Right lobe of liver (tissue), 6 donors: ENCODE measurements around the gene ZNF367. TPM values are rescaled to one million over a fixed set of nuclear protein-coding genes. Genes with fewer than 3 reads are reported as not detected.

Experiments used
- ATAC-seq, 4 donors: fragments of 200-7000 bp; cut with Tn5 transposase; one replicate each; pipeline ENCODE4 v1.9.1; 2020; ENCODE audit warnings: mild to moderate bottlenecking in 4 of 4, moderate library complexity in 4 of 4
- DNase-seq, 3 donors: peaks; one replicate each; pipeline ENCODE4 v3.0.0-alpha.2; 2020
- H3K27ac ChIP-seq, 3 donors: fragments of 200-600 bp; one replicate each; pipeline ENCODE4 v1.8.0; 2022
- H3K27me3 ChIP-seq, 2 donors: fragments of 200-600 bp; one replicate each; pipeline ENCODE4 v1.8.0; 2022
- H3K36me3 ChIP-seq, 4 donors: fragments of 200-600 bp; sonication (generic) in 1 of 4; one replicate each; pipeline versions ENCODE4 v1.5.1 to v1.8.0; 2017 to 2022; ENCODE audit warnings: control low read depth in 1 of 4
- H3K4me1 ChIP-seq, 4 donors: fragments of 200-600 bp; sonication (generic) in 1 of 4; one replicate each; pipeline versions ENCODE4 v1.5.1 to v1.8.0; 2017 to 2022; ENCODE audit warnings: control low read depth in 1 of 4
- H3K4me3 ChIP-seq, 3 donors: fragments of 200-600 bp; one replicate each; pipeline ENCODE4 v1.8.0; 2022
- H3K9me3 ChIP-seq, 4 donors: fragments of 200-600 bp; sonication (generic) in 1 of 4; one replicate each; pipeline versions ENCODE4 v1.5.1 to v1.8.0; 2017 to 2022; ENCODE audit warnings: control low read depth in 1 of 4
- CTCF ChIP-seq, 4 donors: fragments of 200-600 bp in 3 of 4; fragments of 450-650 bp in 1 of 4; IDR thresholded peaks; one replicate each; pipeline versions ENCODE4 v1.5.1 to v1.8.0; 2016 to 2022; ENCODE audit warnings: antibody characterized with exemption in 4 of 4, mild to moderate bottlenecking in 2 of 4
- POLR2A ChIP-seq: fragments of 450-650 bp; IDR thresholded peaks from one replicate; pipeline ENCODE4 v1.6.1; 2017; ENCODE audit warnings: antibody characterized with exemption, mild to moderate bottlenecking
- WGBS: methylation state at CpG from one replicate; pipeline ENCODE4 v1.1.6; 2018; ENCODE audit warnings: low coverage, low lambda C conversion rate; ENCODE audit not compliant: insufficient coverage; ENCODE audit errors: missing lambda C conversion rate; 5-methylcytosine and 5-hydroxymethylcytosine counted together
- intact Hi-C, 2 donors: fragments of 100-400 bp; cut with DNase I; formaldehyde crosslinking; loops; one replicate each; pipeline versions ENCODE4 v1.11.2 to v1.14.1; 2022
- total RNA-seq, 6 experiments: library from RNA; depleted of rRNA in 2 of 6; stranded (reverse); fragments of >200 nt in 2 of 6; fragmentation: NEBNext Ultra II Directional in 3 of 6; extraction: Animal tissue kit (Norgen Biotek cat#: 25700) in 3 of 6; gene quantifications; one replicate each; pipeline versions ENCODE4 v1.1.0 to v1.2.4, GENCODE V29; 2016 to 2023
- donor health status: DM: no; HTN: yes; CAD: no.
- donor health status: DM: no; HTN: no; CAD: no.
- donor health status: DM: no; HTN: no; CAD: no.
- donor health status: DM: no; HTN: yes; CAD: no.
- donor health status: DM: no; HTN: yes; CAD: no.

ZNF367 gene
- total RNA-seq, 6 experiments from 2014 or later: 0.73 to 9.2 (median 2.6) TPM

- no peaks in the 10 kb centered on the region for H3K36me3 ChIP-seq
- H3K4me3 ChIP-seq: peak overlapping the region; percentile 64 to 88 (median 84)
- TF ChIP-seq CTCF (IDR thresholded peaks at IDR 0.05): no peak
- TF ChIP-seq POLR2A: peak; percentile 91
- peaks cover 0 to 27% (median 15%) of the 10 kb centered on the region in 4 donors for H3K4me1 ChIP-seq
- ATAC-seq: peak; percentile 52 to 66 (median 62)
- peak overlapping the region; percentile 88 to 94 (median 92) for H3K27ac ChIP-seq
- no peaks in the 10 kb centered on the region for H3K9me3 ChIP-seq
- WGBS: under 1% methylated on average over 15 of the region's 58 CpGs
- peak; percentile 79 to 87 (median 84) for DNase-seq
- H3K27me3 ChIP-seq: no peaks in the 10 kb centered on the region
- intact Hi-C loops: loop anchor here in 1 of 2 donors (10.0 kb wide), 1 partner anchor 94 kb away; no protein-coding TSS in a partner anchor
Observed at GRCh38 chr9:96418920-96419690, 935 bp upstream of the ZNF367 start.

- no peak for ATAC-seq
- peak overlapping the region; percentile 64 to 88 (median 84) for H3K4me3 ChIP-seq
- H3K4me1 ChIP-seq: peaks cover 0 to 27% (median 15%) of the 10 kb centered on the region in 4 donors
- intact Hi-C loops: loop anchor here in 1 of 2 donors (10.0 kb wide), 1 partner anchor 93 kb away; no protein-coding TSS in a partner anchor
- 0% methylated on average over 2 of the region's 62 CpGs for WGBS
- H3K9me3 ChIP-seq: no peaks in the 10 kb centered on the region
- H3K27ac ChIP-seq: peak overlapping the region; percentile 58 to 81 (median 66)
- no peaks in the 10 kb centered on the region for H3K27me3 ChIP-seq
- no peak for TF ChIP-seq POLR2A
- TF ChIP-seq CTCF (IDR thresholded peaks at IDR 0.05): no peak
- peak in 2 of 3 donors; percentile 55 to 59 for DNase-seq
- H3K36me3 ChIP-seq: no peaks in the 10 kb centered on the region
Observed at GRCh38 chr9:96417661-96418082, 498 bp downstream of the ZNF367 start.

- ATAC-seq (peak; percentile 29 to 61 (median 35)), DNase-seq (peak; percentile 92 to 95 (median 94))
- peak overlapping the region; percentile 58 to 81 (median 66) for H3K27ac ChIP-seq
- H3K4me3 ChIP-seq: peak overlapping the region; percentile 64 to 88 (median 84)
- H3K4me1 ChIP-seq: peaks cover 0 to 27% (median 15%) of the 10 kb centered on the region in 4 donors
- H3K36me3 ChIP-seq: no peaks in the 10 kb centered on the region
- intact Hi-C loops: loop anchor here in 1 of 2 donors (10.0 kb wide), 1 partner anchor 92 kb away; no protein-coding TSS in a partner anchor
- TF ChIP-seq POLR2A (peak; percentile 86), CTCF (IDR thresholded peaks at IDR 0.05) (peak in 1 of 4 donors; percentile 8)
- 0% methylated on average over 11 of the region's 50 CpGs for WGBS
- H3K9me3 ChIP-seq: no peaks in the 10 kb centered on the region
- H3K27me3 ChIP-seq: no peaks in the 10 kb centered on the region
Observed at GRCh38 chr9:96417051-96417586, 1.1 kb downstream of the ZNF367 start.

GRCh38 chr9:96413302-96414221 is 4.6 kb downstream of the ZNF367 start:
- H3K9me3 ChIP-seq: no peaks in the 10 kb centered on the region
- ATAC-seq (peak in 1 of 4 donors; percentile 2), DNase-seq (no peak)
- 37% methylated on average over 7 of the region's 7 CpGs for WGBS
- H3K36me3 ChIP-seq: no peaks in the 10 kb centered on the region
- H3K4me1 ChIP-seq: peaks cover 0 to 8% (median 3%) of the 10 kb centered on the region in 4 donors
- no peaks in the 10 kb centered on the region for H3K27me3 ChIP-seq
- intact Hi-C loops: loop anchor here in 1 of 2 donors (10.0 kb wide), 1 partner anchor 89 kb away; no protein-coding TSS in a partner anchor
- no peak for TF ChIP-seq CTCF (IDR thresholded peaks at IDR 0.05)
- no peak for TF ChIP-seq POLR2A
- no peak overlapping the region for H3K4me3 ChIP-seq
- H3K27ac ChIP-seq: peak overlapping the region in 1 of 3 donors; percentile 40
